ENCODE data around the gene ARPP19. TPM values are rescaled to one million over a fixed set of nuclear protein-coding genes. Genes with fewer than 3 reads are reported as not detected.
"Not testable (repeated sequence)": the region's sequence is repeated elsewhere in the genome, so short reads cannot be mapped to it uniquely, and the experiment has no call there.

ARPP19 gene
- total RNA-seq, 1 experiment from 2014 or later, result 163 TPM

GRCh38 chr15:52514482-52514881, 54.3 kb downstream of the ARPP19 start:
- Histone ChIP-seq H3K4me3 (replicated peaks in 1 of 2; ENCODE audit: low read depth in 1 of 2, low read length in 2 of 2) (no peak overlapping the region), H4K20me1 (ENCODE audit: insufficient read depth) (no peaks in the 10 kb centered on the region), H2AFZ (ENCODE audit: low read depth, low read length, poor library complexity, severe bottlenecking) (no peak overlapping the region), H3K4me2 (ENCODE audit: low read length) (no peak overlapping the region), H3K9me3 (ENCODE audit: control insufficient read depth in 1 of 2, insufficient read depth in 1 of 2, low read depth in 1 of 2, low read length in 2 of 2) (no peaks in the 10 kb centered on the region), H3K9ac (ENCODE audit: low read length) (no peak overlapping the region), H3K36me3 (ENCODE audit: control insufficient read depth in 1 of 2, insufficient read depth in 2 of 2, low read length in 2 of 2) (no peaks in the 10 kb centered on the region), H3K27ac (ENCODE audit: low read depth, low read length) (no peak overlapping the region), H3K9me2 (ENCODE audit: insufficient read depth) (no peaks in the 10 kb centered on the region), H3K4me1 (ENCODE audit: control insufficient read depth in 1 of 2, insufficient read depth in 2 of 2, low read length in 2 of 2) (no peaks in the 10 kb centered on the region), H3K27me3 (ENCODE audit: insufficient read depth, low read length) (no peaks in the 10 kb centered on the region), H3K79me2 (ENCODE audit: insufficient read depth, low read length) (peaks cover 5% of the 10 kb centered on the region)
- DNase-seq (ENCODE audit: low read depth, low spot score), result no peak
- TF ChIP-seq ZBTB33 (IDR thresholded peaks at IDR 0.05; ENCODE audit: extremely low read depth, insufficient replicate concordance, low read length), result no peak
- TF ChIP-seq SP1 (IDR thresholded peaks at IDR 0.05; ENCODE audit: low read depth), result no peak
- TF ChIP-seq POLR2AphosphoS5 (IDR thresholded peaks at IDR 0.05; ENCODE audit: low read depth, low read length), result no peak
- no peak for TF ChIP-seq TCF7L2 (IDR thresholded peaks at IDR 0.05; ENCODE audit: borderline replicate concordance, extremely low read depth, insufficient read depth, insufficient read length)
- no peak for TF ChIP-seq JUND (IDR thresholded peaks at IDR 0.05)
- TF ChIP-seq FOSL1 (IDR thresholded peaks at IDR 0.05; ENCODE audit: low read depth), result no peak
- no peak for TF ChIP-seq REST (IDR thresholded peaks at IDR 0.05; ENCODE audit: low read depth)
- TF ChIP-seq CBX3 (IDR thresholded peaks at IDR 0.05; ENCODE audit: low read depth), result no peak
- no peak for TF ChIP-seq RAD21 (IDR thresholded peaks at IDR 0.05; ENCODE audit: low read depth)
- TF ChIP-seq ZFX (IDR thresholded peaks at IDR 0.05), result no peak
- TF ChIP-seq SIN3A (IDR thresholded peaks at IDR 0.05; ENCODE audit: low read depth), result no peak
- TF ChIP-seq MAX (IDR thresholded peaks at IDR 0.05), result no peak
- no peak for TF ChIP-seq EZH2 (IDR thresholded peaks at IDR 0.05)
- no peak for TF ChIP-seq EZH2phosphoT487 (IDR thresholded peaks at IDR 0.05; ENCODE audit: borderline replicate concordance)
- TF ChIP-seq POLR2A (IDR thresholded peaks at IDR 0.05; ENCODE audit: borderline replicate concordance, extremely low read depth, insufficient read depth, insufficient read length), result no peak
- no peak for TF ChIP-seq ZNF274 (IDR thresholded peaks at IDR 0.05; ENCODE audit: low read depth, low read length)
- no peak for TF ChIP-seq CEBPB (IDR thresholded peaks at IDR 0.05; ENCODE audit: low read depth)
- no peak for TF ChIP-seq YY1 (IDR thresholded peaks at IDR 0.05; ENCODE audit: extremely low read depth, insufficient replicate concordance, low read depth, low read length)
- no TSS peak for BruUV-seq (replicated peaks)
- CTCF ChIA-PET, result no interaction called here
- intact Hi-C loops (cut with micrococcal nuclease), result no loop called here
- RAD21 ChIA-PET (ENCODE audit: low non-redundant PET in 1 of 2, low total read pairs in 2 of 2, uncharacterized antibody in 2 of 2, unreplicated experiment in 2 of 2), result no interaction called here
- ATAC-seq, result no peak
- POLR2A ChIA-PET, result no interaction called here

GRCh38 chr15:52512869-52513268, 56.0 kb downstream of the ARPP19 start:
- CTCF ChIA-PET; H3K4me2 ChIP-seq (ENCODE audit: low read length); H3K27ac ChIP-seq (ENCODE audit: low read depth, low read length); BruUV-seq (replicated peaks); H3K4me3 ChIP-seq (replicated peaks in 1 of 2; ENCODE audit: low read depth in 1 of 2, low read length in 2 of 2); POLR2A ChIA-PET; H3K9me3 ChIP-seq (ENCODE audit: control insufficient read depth in 1 of 2, insufficient read depth in 1 of 2, low read depth in 1 of 2, low read length in 2 of 2); H3K9me2 ChIP-seq (ENCODE audit: insufficient read depth); H3K9ac ChIP-seq (ENCODE audit: low read length); H2AFZ ChIP-seq (ENCODE audit: low read depth, low read length, poor library complexity, severe bottlenecking); ATAC-seq; H3K27me3 ChIP-seq (ENCODE audit: insufficient read depth, low read length); DNase-seq (ENCODE audit: low read depth, low spot score); H4K20me1 ChIP-seq (ENCODE audit: insufficient read depth); H3K79me2 ChIP-seq (ENCODE audit: insufficient read depth, low read length); intact Hi-C loops (cut with micrococcal nuclease); H3K4me1 ChIP-seq (ENCODE audit: control insufficient read depth in 1 of 2, insufficient read depth in 2 of 2, low read length in 2 of 2); H3K36me3 ChIP-seq (ENCODE audit: control insufficient read depth in 1 of 2, insufficient read depth in 2 of 2, low read length in 2 of 2); RAD21 ChIA-PET (ENCODE audit: low non-redundant PET in 1 of 2, low total read pairs in 2 of 2, uncharacterized antibody in 2 of 2, unreplicated experiment in 2 of 2): not testable (repeated sequence)

Data from HCT116 (cell line).